ENCODE measurements around the gene INO80.

INO80 gene

DNA sequence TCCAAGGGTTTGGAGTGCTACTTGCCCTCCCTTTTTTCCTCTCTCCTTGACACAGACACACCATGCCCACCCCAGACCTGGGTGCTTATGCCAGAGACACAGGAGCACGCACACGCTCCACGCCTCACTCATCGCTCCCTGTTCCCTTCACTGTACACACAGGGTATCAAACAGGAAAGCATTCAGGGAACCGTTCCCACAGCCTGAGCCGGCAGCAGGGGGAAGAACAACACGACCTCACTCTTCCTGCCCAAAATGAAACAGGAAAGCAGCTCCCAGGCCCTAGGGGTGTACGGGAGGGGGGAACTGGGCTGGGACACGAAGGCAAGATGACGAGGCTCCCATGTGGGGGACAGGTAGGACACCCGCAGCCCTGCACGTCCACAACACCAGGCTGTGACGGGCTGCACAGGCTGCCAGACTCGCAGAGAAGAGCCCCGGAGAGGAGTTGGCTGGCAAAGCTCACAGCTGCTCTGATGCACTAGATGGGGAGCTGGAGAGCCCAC is 175.7 kb downstream of the INO80 start:
- Histone ChIP-seq H3K9ac (no peak overlapping the region), H3K4me2 (no peak overlapping the region), H3K4me1 (ENCODE audit: low read depth, poor library complexity, severe bottlenecking) (peaks cover 24% of the 10 kb centered on the region), H3K27ac (no peak overlapping the region), H4K20me1 (ENCODE audit: insufficient read depth) (no peaks in the 10 kb centered on the region), H3K4me3 (IDR thresholded peaks at IDR 0.05; ENCODE audit: insufficient read depth, low read depth, low read length) (no peak overlapping the region), H3K79me2 (ENCODE audit: insufficient read depth, low read depth) (no peaks in the 10 kb centered on the region), H3K36me3 (ENCODE audit: insufficient read depth) (no peaks in the 10 kb centered on the region), H2AFZ (ENCODE audit: low read depth) (no peak overlapping the region), H3K27me3 (ENCODE audit: insufficient read depth, low read depth) (no peaks in the 10 kb centered on the region)
- TF ChIP-seq, protein P1, sequence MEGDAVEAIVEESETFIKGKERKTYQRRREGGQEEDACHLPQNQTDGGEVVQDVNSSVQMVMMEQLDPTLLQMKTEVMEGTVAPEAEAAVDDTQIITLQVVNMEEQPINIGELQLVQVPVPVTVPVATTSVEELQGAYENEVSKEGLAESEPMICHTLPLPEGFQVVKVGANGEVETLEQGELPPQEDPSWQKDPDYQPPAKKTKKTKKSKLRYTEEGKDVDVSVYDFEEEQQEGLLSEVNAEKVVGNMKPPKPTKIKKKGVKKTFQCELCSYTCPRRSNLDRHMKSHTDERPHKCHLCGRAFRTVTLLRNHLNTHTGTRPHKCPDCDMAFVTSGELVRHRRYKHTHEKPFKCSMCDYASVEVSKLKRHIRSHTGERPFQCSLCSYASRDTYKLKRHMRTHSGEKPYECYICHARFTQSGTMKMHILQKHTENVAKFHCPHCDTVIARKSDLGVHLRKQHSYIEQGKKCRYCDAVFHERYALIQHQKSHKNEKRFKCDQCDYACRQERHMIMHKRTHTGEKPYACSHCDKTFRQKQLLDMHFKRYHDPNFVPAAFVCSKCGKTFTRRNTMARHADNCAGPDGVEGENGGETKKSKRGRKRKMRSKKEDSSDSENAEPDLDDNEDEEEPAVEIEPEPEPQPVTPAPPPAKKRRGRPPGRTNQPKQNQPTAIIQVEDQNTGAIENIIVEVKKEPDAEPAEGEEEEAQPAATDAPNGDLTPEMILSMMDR (conservative IDR thresholded peaks at IDR 0.05; ENCODE audit: low read depth, low read length) = no peak

DNA sequence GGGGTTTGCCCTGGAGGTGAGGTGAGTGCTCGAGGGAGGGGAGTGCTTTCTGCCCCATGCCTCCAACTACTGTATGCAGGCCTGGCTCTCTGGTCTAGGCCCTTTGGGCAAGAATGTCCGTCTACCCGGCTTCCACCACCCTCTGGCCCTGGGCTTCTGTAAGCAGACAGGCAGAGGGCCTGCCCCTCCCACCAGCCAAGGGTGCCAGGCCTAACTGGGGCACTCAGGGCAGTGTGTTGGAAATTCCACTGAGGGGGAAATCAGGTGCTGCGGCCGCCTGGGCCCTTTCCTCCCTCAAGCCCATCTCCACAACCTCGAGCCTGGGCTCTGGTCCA is 177.6 kb downstream of the INO80 start:
- H3K4me3 ChIP-seq (IDR thresholded peaks at IDR 0.05; ENCODE audit: insufficient read depth, low read depth, low read length) = no peak overlapping the region

DNA sequence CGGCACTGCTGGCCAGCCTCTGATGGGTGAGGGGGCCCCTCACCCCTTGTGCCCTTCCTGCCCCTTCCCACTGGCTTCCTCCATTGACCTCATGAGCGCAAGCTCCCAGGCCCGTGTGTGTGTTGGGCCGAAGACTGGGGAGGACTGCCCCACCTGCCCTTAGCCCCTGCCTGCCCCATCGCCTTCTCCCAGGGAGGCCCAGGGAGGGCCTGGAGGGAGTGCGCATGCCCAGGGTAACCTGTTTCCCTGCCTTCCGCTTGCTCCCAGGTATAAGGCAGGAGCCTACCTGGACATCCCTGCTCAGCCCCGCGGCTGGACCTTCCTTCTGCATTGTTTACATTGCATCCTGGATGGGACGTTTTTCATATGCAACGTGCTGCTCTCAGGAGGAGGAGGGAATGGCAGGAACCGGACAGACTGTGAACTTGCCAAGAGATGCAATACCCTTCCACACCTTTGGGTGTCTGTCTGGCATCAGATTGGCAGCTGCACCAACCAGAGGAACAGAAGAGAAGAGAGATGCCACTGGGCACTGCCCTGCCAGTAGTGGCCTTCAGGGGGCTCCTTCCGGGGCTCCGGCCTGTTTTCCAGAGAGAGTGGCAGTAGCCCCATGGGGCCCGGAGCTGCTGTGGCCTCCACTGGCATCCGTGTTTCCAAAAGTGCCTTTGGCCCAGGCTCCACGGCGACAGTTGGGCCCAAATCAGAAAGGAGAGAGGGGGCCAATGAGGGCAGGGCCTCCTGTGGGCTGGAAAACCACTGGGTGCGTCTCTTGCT is 178.1 kb downstream of the INO80 start:
- no peaks in the 10 kb centered on the region for H3K79me2 ChIP-seq (ENCODE audit: insufficient read depth, low read depth)
- no peak overlapping the region for H3K9ac ChIP-seq
- no peak overlapping the region for H2AFZ ChIP-seq (ENCODE audit: low read depth)
- H3K36me3 ChIP-seq (ENCODE audit: insufficient read depth) = no peaks in the 10 kb centered on the region
- H3K4me3 ChIP-seq (IDR thresholded peaks at IDR 0.05; ENCODE audit: insufficient read depth, low read depth, low read length) = no peak overlapping the region
- H3K4me2 ChIP-seq = no peak overlapping the region
- H3K27ac ChIP-seq = no peak overlapping the region
- H3K4me1 ChIP-seq (ENCODE audit: low read depth, poor library complexity, severe bottlenecking) = peaks cover 24% of the 10 kb centered on the region
- no peaks in the 10 kb centered on the region for H4K20me1 ChIP-seq (ENCODE audit: insufficient read depth)
- TF ChIP-seq, protein P1 (conservative IDR thresholded peaks at IDR 0.05; ENCODE audit: low read depth, low read length) = peak; percentile 30; the same call in 1 of the 2 replicates
- no peaks in the 10 kb centered on the region for H3K27me3 ChIP-seq (ENCODE audit: insufficient read depth, low read depth)

More for the DNA sequence above, 177.6 kb downstream of the INO80 start:
- Histone ChIP-seq H3K27me3 (ENCODE audit: insufficient read depth, low read depth) (no peaks in the 10 kb centered on the region), H3K4me2 (no peak overlapping the region), H3K4me1 (ENCODE audit: low read depth, poor library complexity, severe bottlenecking) (peaks cover 24% of the 10 kb centered on the region), H3K36me3 (ENCODE audit: insufficient read depth) (no peaks in the 10 kb centered on the region), H3K79me2 (ENCODE audit: insufficient read depth, low read depth) (no peaks in the 10 kb centered on the region), H4K20me1 (ENCODE audit: insufficient read depth) (no peaks in the 10 kb centered on the region), H3K27ac (no peak overlapping the region), H3K9ac (no peak overlapping the region), H2AFZ (ENCODE audit: low read depth) (no peak overlapping the region)
- TF ChIP-seq, protein P1 (conservative IDR thresholded peaks at IDR 0.05; ENCODE audit: low read depth, low read length) = no peak; the same call in 1 of the 2 replicates

DNA sequence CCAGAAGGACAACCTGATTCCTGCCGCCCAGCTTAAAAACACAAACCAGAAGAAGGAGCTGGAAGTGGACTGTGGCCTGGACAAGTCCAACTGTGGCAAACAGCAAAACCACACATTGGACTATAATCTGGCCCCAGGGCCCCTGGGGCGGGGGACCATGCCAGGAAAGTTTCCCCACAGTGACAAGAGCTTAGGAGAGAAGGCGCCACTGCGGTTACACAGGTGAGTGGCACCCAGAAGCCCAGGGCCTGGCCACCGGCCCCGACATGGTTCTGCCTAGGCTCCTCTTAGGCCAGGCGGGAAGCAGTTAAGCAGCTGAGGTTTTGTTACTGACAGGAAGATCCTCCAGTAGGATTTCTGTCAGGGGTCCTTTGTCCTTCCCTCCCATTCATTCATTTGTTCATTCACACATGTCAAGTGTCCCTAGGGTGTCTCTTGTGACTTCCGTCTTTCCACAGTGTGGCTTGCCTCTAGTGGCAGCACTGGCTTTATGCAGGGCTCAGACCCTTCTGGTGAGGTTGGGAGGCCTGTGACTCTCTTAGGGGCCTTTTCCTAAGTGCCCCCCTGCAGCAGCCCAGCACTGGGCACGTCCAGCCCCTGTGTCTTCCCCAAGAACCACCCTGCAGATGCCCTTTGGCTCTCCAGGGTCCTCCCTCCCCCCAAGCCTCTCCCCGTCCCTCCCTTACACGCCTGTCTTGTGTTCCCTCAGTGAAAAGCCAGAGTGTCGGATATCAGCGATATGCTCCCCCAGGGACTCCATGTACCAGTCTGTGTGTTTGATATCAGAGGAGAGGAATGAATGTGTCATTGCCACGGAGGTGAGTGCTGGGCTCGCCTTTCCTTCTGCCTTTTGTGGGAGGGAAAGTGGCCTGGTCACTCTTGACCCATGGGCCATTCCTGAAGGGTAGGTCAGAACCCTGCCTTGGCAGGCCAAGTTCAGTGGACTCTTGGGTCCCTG is 179.1 kb downstream of the INO80 start:
- Histone ChIP-seq H3K9ac (no peak overlapping the region), H3K4me1 (ENCODE audit: low read depth, poor library complexity, severe bottlenecking) (peaks cover 21% of the 10 kb centered on the region), H3K27ac (no peak overlapping the region), H3K36me3 (ENCODE audit: insufficient read depth) (no peaks in the 10 kb centered on the region), H3K4me3 (IDR thresholded peaks at IDR 0.05; ENCODE audit: insufficient read depth, low read depth, low read length) (no peak overlapping the region), H3K27me3 (ENCODE audit: insufficient read depth, low read depth) (no peaks in the 10 kb centered on the region), H2AFZ (ENCODE audit: low read depth) (no peak overlapping the region), H3K4me2 (no peak overlapping the region), H4K20me1 (ENCODE audit: insufficient read depth) (no peaks in the 10 kb centered on the region), H3K79me2 (ENCODE audit: insufficient read depth, low read depth) (no peaks in the 10 kb centered on the region)
- TF ChIP-seq, protein P1 (conservative IDR thresholded peaks at IDR 0.05; ENCODE audit: low read depth, low read length) = no peak

Data from KMS-11 (cell line).